Measurements from ENCODE around the gene HOXA7. TPM values are rescaled to one million over a fixed set of nuclear protein-coding genes. Genes with fewer than 3 reads are reported as not detected.
A peak's percentile ranks its signal among the peaks of the same experiment; 100 is the strongest.

Gene HOXA7
- total and polyA plus RNA-seq, 2 of the 8 experiments (the other 6 are each of a cell fraction or from before 2014, with no cell fraction given) = 0.03 TPM; not detected in 1

MicroRNA genes within 50 kb of the gene (microRNA counts, 767-probe panel; counts per million panel counts)
- microRNA hsa-miR-196b-5p = 879 counts per million, percentile 95 among the panel's probes with 10 or more counts

Small RNA genes within 50 kb of the gene (microRNA-seq; reads per million reads assigned to microRNA genes)
- gene MIR196B (ENCODE audit: borderline microRNAs expressed in 2 of 2, borderline number of aligned reads in 2 of 2, borderline replicate concordance in 1 of 2) = 0.41 to 3.0 reads per million in 2 experiments

Small RNA genes within 50 kb of the gene (small RNA-seq; reads per million reads assigned to genes)
- gene AC004080.5 (ENCODE audit: insufficient read depth) (not detected), gene RF02140 (ENCODE audit: insufficient read depth) (not detected), gene RF02141 (ENCODE audit: insufficient read depth) (not detected)

Other genes with a start within 250 kb of the HOXA7 start
- gene HOXA1, start 60.7 kb downstream of the HOXA7 start, total RNA-seq (2021; fragmentation: NEBNext Ultra II Directional; extraction: Animal tissue kit (Norgen Biotek cat#: 25700)) = not detected in 2 replicates
- not detected in 2 replicates for gene HOXA1, start 60.7 kb downstream of the HOXA7 start, polyA plus RNA-seq (2011; rRNA removed)
- not detected in 2 replicates for gene HOXA2, start 54.0 kb downstream of the HOXA7 start, total RNA-seq (2021; fragmentation: NEBNext Ultra II Directional; extraction: Animal tissue kit (Norgen Biotek cat#: 25700))
- not detected in 2 replicates for gene HOXA2, start 54.0 kb downstream of the HOXA7 start, polyA plus RNA-seq (2011; rRNA removed)
- not detected in 2 replicates for gene HOXA4, start 25.9 kb downstream of the HOXA7 start, total RNA-seq (2021; fragmentation: NEBNext Ultra II Directional; extraction: Animal tissue kit (Norgen Biotek cat#: 25700))
- not detected in 2 replicates for gene HOXA4, start 25.9 kb downstream of the HOXA7 start, polyA plus RNA-seq (2011; rRNA removed)
- not detected in 2 replicates for gene HOXA5, start 13.0 kb downstream of the HOXA7 start, total RNA-seq (2021; fragmentation: NEBNext Ultra II Directional; extraction: Animal tissue kit (Norgen Biotek cat#: 25700))
- not detected in 2 replicates for gene HOXA5, start 13.0 kb downstream of the HOXA7 start, polyA plus RNA-seq (2011; rRNA removed)
- not detected in 2 replicates for gene HOXA6, start 8.9 kb downstream of the HOXA7 start, total RNA-seq (2021; fragmentation: NEBNext Ultra II Directional; extraction: Animal tissue kit (Norgen Biotek cat#: 25700))
- gene HOXA6, start 8.9 kb downstream of the HOXA7 start, polyA plus RNA-seq (2011; rRNA removed) = not detected in 2 replicates
- gene HOXA3, start 4.1 kb downstream of the HOXA7 start, total RNA-seq (2021; fragmentation: NEBNext Ultra II Directional; extraction: Animal tissue kit (Norgen Biotek cat#: 25700)) = not detected in 2 replicates
- not detected in 2 replicates for gene HOXA3, start 4.1 kb downstream of the HOXA7 start, polyA plus RNA-seq (2011; rRNA removed)
- not detected in 2 replicates for gene HOXA9, start 8.9 kb upstream of the HOXA7 start, total RNA-seq (2021; fragmentation: NEBNext Ultra II Directional; extraction: Animal tissue kit (Norgen Biotek cat#: 25700))
- not detected in 2 replicates for gene HOXA9, start 8.9 kb upstream of the HOXA7 start, polyA plus RNA-seq (2011; rRNA removed)
- not detected in 2 replicates for gene HOXA10, start 17.6 kb upstream of the HOXA7 start, total RNA-seq (2021; fragmentation: NEBNext Ultra II Directional; extraction: Animal tissue kit (Norgen Biotek cat#: 25700))
- gene HOXA10, start 17.6 kb upstream of the HOXA7 start, polyA plus RNA-seq (2011; rRNA removed) = not detected in 2 replicates
- gene HOXA11, start 28.6 kb upstream of the HOXA7 start, total RNA-seq (2021; fragmentation: NEBNext Ultra II Directional; extraction: Animal tissue kit (Norgen Biotek cat#: 25700)) = not detected in 2 replicates
- gene HOXA11, start 28.6 kb upstream of the HOXA7 start, polyA plus RNA-seq (2011; rRNA removed) = not detected in 2 replicates
- gene HOXA13, start 43.4 kb upstream of the HOXA7 start, total RNA-seq (2021; fragmentation: NEBNext Ultra II Directional; extraction: Animal tissue kit (Norgen Biotek cat#: 25700)) = not detected in 2 replicates
- not detected in 2 replicates for gene HOXA13, start 43.4 kb upstream of the HOXA7 start, polyA plus RNA-seq (2011; rRNA removed)
- gene EVX1, start 86.1 kb upstream of the HOXA7 start, total RNA-seq (2021; fragmentation: NEBNext Ultra II Directional; extraction: Animal tissue kit (Norgen Biotek cat#: 25700)) = not detected in 2 replicates
- 0.02 TPM in 1 of 2 replicates, not detected in the other for gene EVX1, start 86.1 kb upstream of the HOXA7 start, polyA plus RNA-seq (2011; rRNA removed)

Measured in H1 (cell line).